LNCaP clone FGC (cell line): Measurements from ENCODE around the gene CDH12.

Experiments used
- DNase-seq: peaks from one replicate; pipeline ENCODE4 v3.0.0-alpha.2; 2011; ENCODE audit warnings: low read depth
- H3K4me3 ChIP-seq: 2 replicates; pipeline ENCODE4 v1.5.1; 2011; ENCODE audit warnings: mild to moderate bottlenecking, low read depth, low read length, control low read depth
- TF ChIP-seq, protein P1 (sequence below): IDR thresholded peaks from 2 replicates; pipeline ENCODE4 v1.5.1; 2012; ENCODE audit warnings: mild to moderate bottlenecking; ENCODE audit not compliant: control insufficient read depth, insufficient read depth; ENCODE audit errors: extremely low read depth

The CDH12 gene

DNA sequence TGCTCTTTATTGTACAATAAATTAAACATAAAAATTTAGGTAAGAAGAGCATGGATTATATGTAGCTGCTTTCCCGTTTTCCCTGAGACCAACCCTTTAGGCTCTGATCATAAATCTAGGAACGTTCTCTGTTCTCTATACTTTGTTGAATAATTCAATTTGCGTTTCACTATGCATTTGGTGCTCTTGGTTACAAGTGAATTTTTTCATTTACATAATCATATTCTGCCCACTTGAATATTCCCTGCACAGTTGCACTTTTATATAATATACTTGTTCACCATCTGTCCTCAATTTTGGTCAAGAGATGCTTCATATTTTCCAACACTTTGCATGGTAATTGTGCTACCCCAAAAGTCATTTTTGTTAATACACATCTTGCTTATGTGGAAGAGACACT, 741.8 kb downstream of the CDH12 start:
- no peak for DNase-seq
- TF ChIP-seq, protein P1, sequence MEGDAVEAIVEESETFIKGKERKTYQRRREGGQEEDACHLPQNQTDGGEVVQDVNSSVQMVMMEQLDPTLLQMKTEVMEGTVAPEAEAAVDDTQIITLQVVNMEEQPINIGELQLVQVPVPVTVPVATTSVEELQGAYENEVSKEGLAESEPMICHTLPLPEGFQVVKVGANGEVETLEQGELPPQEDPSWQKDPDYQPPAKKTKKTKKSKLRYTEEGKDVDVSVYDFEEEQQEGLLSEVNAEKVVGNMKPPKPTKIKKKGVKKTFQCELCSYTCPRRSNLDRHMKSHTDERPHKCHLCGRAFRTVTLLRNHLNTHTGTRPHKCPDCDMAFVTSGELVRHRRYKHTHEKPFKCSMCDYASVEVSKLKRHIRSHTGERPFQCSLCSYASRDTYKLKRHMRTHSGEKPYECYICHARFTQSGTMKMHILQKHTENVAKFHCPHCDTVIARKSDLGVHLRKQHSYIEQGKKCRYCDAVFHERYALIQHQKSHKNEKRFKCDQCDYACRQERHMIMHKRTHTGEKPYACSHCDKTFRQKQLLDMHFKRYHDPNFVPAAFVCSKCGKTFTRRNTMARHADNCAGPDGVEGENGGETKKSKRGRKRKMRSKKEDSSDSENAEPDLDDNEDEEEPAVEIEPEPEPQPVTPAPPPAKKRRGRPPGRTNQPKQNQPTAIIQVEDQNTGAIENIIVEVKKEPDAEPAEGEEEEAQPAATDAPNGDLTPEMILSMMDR = no peak

DNA sequence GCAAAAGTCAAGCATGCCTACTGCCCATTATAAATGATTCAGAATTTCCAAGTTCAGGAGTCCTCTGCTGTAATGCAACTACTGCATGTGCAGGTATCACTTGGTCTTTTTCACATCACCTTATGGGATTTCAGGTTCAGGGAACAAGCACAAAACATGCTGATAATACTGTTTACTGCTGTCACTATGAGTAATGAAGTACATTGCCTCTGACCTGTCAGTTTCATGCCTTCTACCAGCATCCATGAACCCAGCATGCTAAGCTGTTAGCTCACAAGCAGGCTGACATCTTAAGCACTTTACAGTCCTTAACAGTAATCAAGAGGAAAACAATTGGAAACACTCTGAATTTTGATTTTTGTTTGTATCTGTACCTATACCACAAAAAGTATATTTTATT, 743.8 kb downstream of the CDH12 start:
- DNase-seq = no peak
- TF ChIP-seq, protein P1 = no peak
- no peak overlapping the region for H3K4me3 ChIP-seq

More for the DNA sequence above, 741.8 kb downstream of the CDH12 start:
- H3K4me3 ChIP-seq = no peak overlapping the region

DNA sequence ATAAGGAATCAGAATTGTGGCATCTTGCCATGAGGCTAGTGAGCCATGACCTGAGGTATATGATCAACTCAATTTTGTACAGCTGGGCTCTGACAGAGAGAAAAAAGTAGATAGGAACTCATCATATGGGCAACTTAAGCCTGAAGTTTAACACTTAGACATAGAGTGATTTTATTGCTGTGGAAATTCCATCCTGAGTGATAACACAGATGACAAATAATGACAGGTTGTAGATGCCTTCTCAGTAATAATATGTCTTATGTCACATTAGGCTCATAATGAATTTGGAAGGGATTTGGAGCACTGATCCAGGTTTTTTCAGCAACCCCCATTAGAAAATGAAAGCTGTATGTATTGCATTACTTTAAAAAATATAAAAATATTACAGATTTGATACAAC, 744.6 kb downstream of the CDH12 start:
- TF ChIP-seq, protein P1 = no peak
- H3K4me3 ChIP-seq = no peak overlapping the region
- no peak for DNase-seq

DNA sequence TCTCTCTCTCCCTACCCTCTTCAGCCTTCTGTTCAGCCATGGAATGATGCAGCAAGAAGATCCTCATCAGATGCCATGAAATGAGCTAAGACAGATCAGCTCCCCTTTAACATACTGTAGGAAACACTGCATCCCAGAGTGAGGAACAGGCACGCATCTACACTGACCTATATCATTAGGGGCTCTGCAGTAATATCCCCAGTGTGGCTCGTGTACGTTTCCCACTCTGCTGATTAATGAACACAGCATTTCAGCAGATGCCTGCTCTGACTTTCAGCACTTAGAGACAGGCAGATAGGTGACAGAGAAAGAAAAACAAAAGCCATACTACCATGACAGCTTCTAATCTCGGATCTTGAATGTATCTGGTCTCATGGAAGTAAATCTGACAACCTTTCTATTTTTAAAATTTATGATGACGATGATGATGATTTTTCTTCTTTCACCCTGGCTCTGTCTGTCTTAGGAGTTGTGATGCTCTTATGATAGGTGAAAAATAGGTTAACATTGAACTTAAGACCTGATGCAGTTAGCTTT, 750.3 kb downstream of the CDH12 start:
- no peak for DNase-seq
- no peak overlapping the region for H3K4me3 ChIP-seq
- TF ChIP-seq, protein P1 = no peak

DNA sequence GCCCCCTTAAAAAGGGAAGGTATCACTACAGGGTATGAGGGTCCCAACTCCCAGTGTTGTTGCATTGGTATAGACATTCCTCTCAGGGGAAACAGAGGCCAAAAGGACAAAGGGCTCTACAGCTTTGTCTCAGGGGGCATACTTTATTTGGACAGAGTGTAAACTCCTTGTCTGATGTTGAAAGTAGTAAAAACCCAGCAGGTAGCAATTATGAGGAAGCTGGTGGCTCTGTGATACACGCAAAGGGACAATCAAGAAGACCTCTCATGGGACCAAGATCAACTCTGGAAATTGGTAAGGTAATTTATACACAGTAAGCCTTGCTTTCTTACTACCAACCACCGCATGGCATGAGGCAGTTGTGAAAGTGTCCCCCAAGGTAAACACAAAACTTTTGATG, 764.6 kb downstream of the CDH12 start:
- TF ChIP-seq, protein P1 = no peak
- DNase-seq = no peak
- no peak overlapping the region for H3K4me3 ChIP-seq

DNA sequence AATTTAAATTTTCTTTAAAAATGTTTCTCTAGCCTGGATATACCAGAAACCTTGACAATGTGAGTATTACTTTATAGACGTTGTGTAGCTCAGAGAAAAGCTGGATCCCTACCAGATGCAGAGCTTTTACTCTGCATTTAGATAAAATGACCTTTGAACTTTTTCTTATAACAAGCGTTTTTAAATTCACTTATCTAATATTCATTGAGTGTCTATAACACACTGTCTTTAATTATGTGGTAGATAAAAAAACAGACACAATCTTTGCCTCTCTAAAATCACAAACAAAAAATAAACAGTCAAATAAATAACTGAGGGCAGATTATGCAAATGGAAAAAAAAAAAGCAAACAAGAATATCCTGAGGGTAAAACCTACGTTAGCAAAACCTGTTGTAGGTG, 773.6 kb downstream of the CDH12 start:
- DNase-seq = no peak

GRCh38 chr5:22079002-22079401, 774.1 kb downstream of the CDH12 start:
- TF ChIP-seq, protein P1 = no peak
- DNase-seq = no peak
- H3K4me3 ChIP-seq = no peak overlapping the region

More for the DNA sequence above, 773.6 kb downstream of the CDH12 start:
- TF ChIP-seq, protein P1 = no peak
- H3K4me3 ChIP-seq = no peak overlapping the region
